ENCODE data around the gene DHRS7.
A peak's percentile ranks its signal among the peaks of the same experiment; 100 is the strongest.
"Not testable (repeated sequence)": the region's sequence is repeated elsewhere in the genome, so short reads cannot be mapped to it uniquely, and the experiment has no call there.

DHRS7 gene

GRCh38 chr14:60111732-60112131 is 53.5 kb downstream of the DHRS7 start:
- no peak for TF ChIP-seq CTCF (conservative IDR thresholded peaks at IDR 0.05; ENCODE audit: control insufficient read depth, insufficient read depth, low read depth, low read length)
- no peak overlapping the region for H3K4me3 ChIP-seq (ENCODE audit: control insufficient read depth, low read depth, low read length)
- DNase-seq (ENCODE audit: low read depth), result no peak

GRCh38 chr14:60107477-60107876 is 57.7 kb downstream of the DHRS7 start:
- H3K4me3 ChIP-seq (ENCODE audit: control insufficient read depth, low read depth, low read length), result no peak overlapping the region
- DNase-seq (ENCODE audit: low read depth), result no peak
- TF ChIP-seq CTCF (conservative IDR thresholded peaks at IDR 0.05; ENCODE audit: control insufficient read depth, insufficient read depth, low read depth, low read length), result no peak

- no peak overlapping the region for H3K4me3 ChIP-seq (ENCODE audit: control insufficient read depth, low read depth, low read length)
- no peak for TF ChIP-seq CTCF (conservative IDR thresholded peaks at IDR 0.05; ENCODE audit: control insufficient read depth, insufficient read depth, low read depth, low read length)
- DNase-seq (ENCODE audit: low read depth), result peak; percentile 77
These were observed 58.9 kb downstream of the DHRS7 start for GRCh38 chr14:60106339-60106738.

- no peak overlapping the region for H3K4me3 ChIP-seq (ENCODE audit: control insufficient read depth, low read depth, low read length)
- TF ChIP-seq CTCF (conservative IDR thresholded peaks at IDR 0.05; ENCODE audit: control insufficient read depth, insufficient read depth, low read depth, low read length), result no peak
- peak; percentile 95 for DNase-seq (ENCODE audit: low read depth)
These were observed 62.8 kb downstream of the DHRS7 start for GRCh38 chr14:60102389-60102788.

- TF ChIP-seq CTCF (conservative IDR thresholded peaks at IDR 0.05; ENCODE audit: control insufficient read depth, insufficient read depth, low read depth, low read length), result no peak
- peak; percentile 42 for DNase-seq (ENCODE audit: low read depth)
These were observed 63.4 kb downstream of the DHRS7 start for GRCh38 chr14:60101786-60102185.

GRCh38 chr14:60099855-60100254 is 65.3 kb downstream of the DHRS7 start:
- not testable (repeated sequence) for DNase-seq (ENCODE audit: low read depth); H3K4me3 ChIP-seq (ENCODE audit: control insufficient read depth, low read depth, low read length)

More at GRCh38 chr14:60101786-60102185, 63.4 kb downstream of the DHRS7 start:
- H3K4me3 ChIP-seq (ENCODE audit: control insufficient read depth, low read depth, low read length), result no peak overlapping the region

GRCh38 chr14:60097974-60098373 is 67.2 kb downstream of the DHRS7 start:
- no peak for DNase-seq (ENCODE audit: low read depth)
- no peak overlapping the region for H3K4me3 ChIP-seq (ENCODE audit: control insufficient read depth, low read depth, low read length)
- no peak for TF ChIP-seq CTCF (conservative IDR thresholded peaks at IDR 0.05; ENCODE audit: control insufficient read depth, insufficient read depth, low read depth, low read length)
